ENCODE results near the gene SORBS1.

SORBS1 gene

GRCh38 chr10:95513941-95514392 is 47.2 kb downstream of the SORBS1 start:
- no peak for DNase-seq (ENCODE audit: low spot score)

- no peak for DNase-seq (ENCODE audit: low spot score)
These were observed 48.1 kb downstream of the SORBS1 start for GRCh38 chr10:95513008-95513589.

- no peak for DNase-seq (ENCODE audit: low spot score)
These were observed 49.9 kb downstream of the SORBS1 start for GRCh38 chr10:95511314-95511713.

GRCh38 chr10:95509251-95509650 is 51.9 kb downstream of the SORBS1 start:
- no peak for DNase-seq (ENCODE audit: low spot score)

GRCh38 chr10:95508730-95509129 is 52.4 kb downstream of the SORBS1 start:
- no peak for DNase-seq (ENCODE audit: low spot score)

GRCh38 chr10:95506056-95506737 is 55.0 kb downstream of the SORBS1 start:
- DNase-seq (ENCODE audit: low spot score) = no peak

GRCh38 chr10:95505641-95506040 is 55.5 kb downstream of the SORBS1 start:
- DNase-seq (ENCODE audit: low spot score) = no peak

GRCh38 chr10:95505084-95505610 is 56.0 kb downstream of the SORBS1 start:
- DNase-seq (ENCODE audit: low spot score) = no peak

GRCh38 chr10:95504246-95504691 is 56.9 kb downstream of the SORBS1 start:
- DNase-seq (ENCODE audit: low spot score) = no peak

- no peak for DNase-seq (ENCODE audit: low spot score)
These were observed 57.6 kb downstream of the SORBS1 start for GRCh38 chr10:95503526-95503925.

- no peak for DNase-seq (ENCODE audit: low spot score)
These were observed 58.2 kb downstream of the SORBS1 start for GRCh38 chr10:95503001-95503400.

- no peak for DNase-seq (ENCODE audit: low spot score)
These were observed 58.8 kb downstream of the SORBS1 start for GRCh38 chr10:95502377-95502776.

GRCh38 chr10:95501203-95502094 is 59.7 kb downstream of the SORBS1 start:
- DNase-seq (ENCODE audit: low spot score) = no peak

- no peak for DNase-seq (ENCODE audit: low spot score)
These were observed 60.5 kb downstream of the SORBS1 start for GRCh38 chr10:95500649-95501048.

GRCh38 chr10:95500097-95500496 is 61.1 kb downstream of the SORBS1 start:
- DNase-seq (ENCODE audit: low spot score) = no peak

GRCh38 chr10:95499482-95499989 is 61.6 kb downstream of the SORBS1 start:
- DNase-seq (ENCODE audit: low spot score) = no peak

GRCh38 chr10:95496951-95497350 is 64.2 kb downstream of the SORBS1 start:
- DNase-seq (ENCODE audit: low spot score) = no peak

GRCh38 chr10:95496246-95496911 is 64.8 kb downstream of the SORBS1 start:
- no peak for DNase-seq (ENCODE audit: low spot score)

GRCh38 chr10:95493862-95494261 is 67.3 kb downstream of the SORBS1 start:
- DNase-seq (ENCODE audit: low spot score) = no peak

- no peak for DNase-seq (ENCODE audit: low spot score)
These were observed 73.2 kb downstream of the SORBS1 start for GRCh38 chr10:95487994-95488393.

GRCh38 chr10:95485056-95485844 is 75.9 kb downstream of the SORBS1 start:
- no peak for DNase-seq (ENCODE audit: low spot score)
